PC-9 (cell line): ENCODE measurements around the gene SRGAP1. TPM values are rescaled to one million over a fixed set of nuclear protein-coding genes. Genes with fewer than 3 reads are reported as not detected.

ENCODE experiments used
- BruUV-seq: library from RNA; stranded (reverse); fragments of 400-500 nt; replicated peaks from 2 replicates; lab custom pipeline; 2021; lab: Mats Ljungman, UMichigan
- CTCF ChIA-PET: fragments of 300-600 bp; sonication (Branson Sonifier 250); formaldehyde crosslinking; loops from one replicate; lab custom pipeline; 2022; ENCODE audit warnings: antibody characterized with exemption; lab: Charles Lee
- POLR2A ChIA-PET: fragments of 300-600 bp; sonication (Branson Sonifier 250); formaldehyde crosslinking; loops from one replicate; lab custom pipeline; 2022; ENCODE audit warnings: antibody characterized with exemption; ENCODE audit not compliant: unreplicated experiment; lab: Charles Lee
- DNase-seq, 2 experiments: peaks; one replicate each; pipeline versions ENCODE4 v3.0.0 to v3.0.0-alpha.2; 2015 to 2022; ENCODE audit warnings: mixed read lengths in 1 of 2
- H2AFZ ChIP-seq: fragments of 200-600 bp; sonication (generic); 2 replicates; pipeline ENCODE4 v1.8.1; 2017; ENCODE audit warnings: antibody characterized with exemption
- H3F3A ChIP-seq: fragments of 200-600 bp; sonication (generic); 2 replicates; pipeline ENCODE4 v1.8.1; 2017; ENCODE audit warnings: antibody characterized with exemption, mild to moderate bottlenecking, low read depth; ENCODE audit not compliant: insufficient read depth
- H3K27ac ChIP-seq: fragments of 200-600 bp; sonication (generic); 2 replicates; pipeline ENCODE4 v1.6.1; 2016; ENCODE audit warnings: mixed run types
- H3K27me3 ChIP-seq: fragments of 200-600 bp; sonication (generic); 2 replicates; pipeline ENCODE4 v1.6.1; 2016; ENCODE audit warnings: low read depth, mixed run types; ENCODE audit not compliant: insufficient read depth
- H3K36me3 ChIP-seq: fragments of 200-600 bp; sonication (generic); 2 replicates; pipeline ENCODE4 v1.6.1; 2016; ENCODE audit warnings: low read depth, mixed run types
- H3K4me1 ChIP-seq: fragments of 200-600 bp; sonication (generic); replicated peaks from 2 replicates; pipeline ENCODE4 v1.6.1; 2016; ENCODE audit warnings: mixed run types; ENCODE audit not compliant: insufficient read depth
- H3K4me2 ChIP-seq: fragments of 200-600 bp; sonication (generic); 2 replicates; pipeline ENCODE4 v1.6.1; 2017; ENCODE audit warnings: mixed run types
- H3K4me3 ChIP-seq: fragments of 200-600 bp; sonication (generic); 2 replicates; pipeline ENCODE4 v1.6.1; 2016; ENCODE audit warnings: mixed run types
- H3K79me2 ChIP-seq: fragments of 200-600 bp; sonication (generic); 2 replicates; pipeline ENCODE4 v1.6.1; 2017; ENCODE audit warnings: low read depth, mixed run types
- H3K9me2 ChIP-seq: fragments of 200-600 bp; sonication (generic); 2 replicates; pipeline ENCODE4 v1.8.1; 2017; ENCODE audit warnings: mild to moderate bottlenecking; ENCODE audit not compliant: insufficient read depth
- H3K9me3 ChIP-seq: fragments of 200-600 bp; sonication (generic); 2 replicates; pipeline ENCODE4 v1.8.1; 2016; ENCODE audit warnings: low read depth; ENCODE audit not compliant: insufficient read depth
- H4K20me1 ChIP-seq: fragments of 200-600 bp; sonication (generic); 2 replicates; pipeline ENCODE4 v1.8.1; 2017; ENCODE audit not compliant: insufficient read depth
- CTCF ChIP-seq: fragments of 200-600 bp; sonication (generic); conservative IDR thresholded peaks from 2 replicates; pipeline ENCODE4 v1.6.1; 2017; ENCODE audit warnings: mixed run types, antibody characterized with exemption, mild to moderate bottlenecking, moderate library complexity
- EZH2 ChIP-seq: fragments of 200-600 bp; sonication (generic); IDR thresholded peaks from 2 replicates; pipeline ENCODE4 v1.8.0; 2017; ENCODE audit warnings: antibody characterized with exemption, low read depth
- intact Hi-C: fragments of 100-400 bp; cut with micrococcal nuclease; formaldehyde crosslinking; loops from one replicate; pipeline ENCODE4 v1.10.0; 2022; ENCODE audit not compliant: unreplicated experiment
- total RNA-seq: library from RNA; stranded (reverse); gene quantifications from 2 replicates; pipeline ENCODE4 v1.2.3, GENCODE V29; 2021

Gene SRGAP1
- total RNA-seq, 1 experiment from 2014 or later, result 24.5 TPM

GRCh38 chr12:64142784-64143183 is 298.3 kb downstream of the SRGAP1 start:
- Histone ChIP-seq H3K27ac (no peak overlapping the region), H3F3A (no peaks in the 10 kb centered on the region; the same call in none of the 2 replicates), H3K9me2 (no peaks in the 10 kb centered on the region), H3K4me2 (no peak overlapping the region), H3K4me1 (no peaks in the 10 kb centered on the region), H3K36me3 (peaks cover 15% of the 10 kb centered on the region; the same call in 1 of the 2 replicates), H3K4me3 (no peak overlapping the region), H2AFZ (no peak overlapping the region), H3K9me3 (no peaks in the 10 kb centered on the region), H3K27me3 (no peaks in the 10 kb centered on the region), H4K20me1 (no peaks in the 10 kb centered on the region), H3K79me2 (no peaks in the 10 kb centered on the region)
- DNase-seq, result no peak
- TF ChIP-seq CTCF (no peak), EZH2 (no peak)
- CTCF ChIA-PET, result no interaction called here
- intact Hi-C loops, result no loop called here
- POLR2A ChIA-PET, result no interaction called here
- BruUV-seq, result no TSS peak

- Histone ChIP-seq H3K9me2 (no peaks in the 10 kb centered on the region), H3K27ac (no peak overlapping the region), H4K20me1 (no peaks in the 10 kb centered on the region), H3K4me3 (no peak overlapping the region), H3F3A (no peaks in the 10 kb centered on the region; the same call in 1 of the 2 replicates), H3K4me2 (no peak overlapping the region), H3K27me3 (no peaks in the 10 kb centered on the region), H3K79me2 (no peaks in the 10 kb centered on the region), H2AFZ (no peak overlapping the region), H3K4me1 (no peaks in the 10 kb centered on the region), H3K9me3 (no peaks in the 10 kb centered on the region), H3K36me3 (peaks cover 15% of the 10 kb centered on the region; the same call in 1 of the 2 replicates)
- intact Hi-C loops, result no loop called here
- no TSS peak for BruUV-seq
- ChIA-PET POLR2A (no interaction called here), CTCF (interaction anchor here (0.6 kb wide), 1 partner anchor 171 kb away, joined by 8 read pairs; no protein-coding TSS in a partner anchor)
- no peak for TF ChIP-seq CTCF
- TF ChIP-seq EZH2, result no peak
- DNase-seq, result no peak
Observed at GRCh38 chr12:64145226-64145625, 300.7 kb downstream of the SRGAP1 start.

- H3K4me2 ChIP-seq, result no peak overlapping the region
- H3K27me3 ChIP-seq, result no peaks in the 10 kb centered on the region
- intact Hi-C loops, result no loop called here
- no peak overlapping the region for H2AFZ ChIP-seq
- no TSS peak for BruUV-seq
- TF ChIP-seq EZH2, result no peak
- no peak for TF ChIP-seq CTCF
- no peaks in the 10 kb centered on the region for H3K9me3 ChIP-seq
- no peaks in the 10 kb centered on the region for H3K9me2 ChIP-seq
- H3K36me3 ChIP-seq, result peaks cover 9% of the 10 kb centered on the region; the same call in 1 of the 2 replicates
- no peak overlapping the region for H3K4me3 ChIP-seq
- H3F3A ChIP-seq, result no peaks in the 10 kb centered on the region; the same call in 1 of the 2 replicates
- no peaks in the 10 kb centered on the region for H4K20me1 ChIP-seq
- DNase-seq, result no peak
- CTCF ChIA-PET, result no interaction called here
- H3K27ac ChIP-seq, result no peak overlapping the region
- POLR2A ChIA-PET, result no interaction called here
- no peaks in the 10 kb centered on the region for H3K4me1 ChIP-seq
- no peaks in the 10 kb centered on the region for H3K79me2 ChIP-seq
Observed at GRCh38 chr12:64147011-64147631, 302.6 kb downstream of the SRGAP1 start.
